GM21367 (cell line): ENCODE data around the gene NME3.
"Not testable (repeated sequence)": the region's sequence is repeated elsewhere in the genome, so short reads cannot be mapped to it uniquely, and the experiment has no call there.

Experiments
- ATAC-seq: cut with Tn5 transposase; IDR thresholded peaks from one replicate; pipeline ENCODE4 v1.9.1; 2021; ENCODE audit not compliant: unreplicated experiment

Gene NME3

GRCh38 chr16:1754204-1754603 lies 17.1 kb downstream of the NME3 start:
- ATAC-seq: no peak

GRCh38 chr16:1752853-1753252 lies 18.5 kb downstream of the NME3 start:
- ATAC-seq: no peak

- no peak for ATAC-seq
Observed at GRCh38 chr16:1751946-1752345, 19.4 kb downstream of the NME3 start.

GRCh38 chr16:1749152-1750117 lies 21.9 kb downstream of the NME3 start:
- no peak for ATAC-seq

- ATAC-seq: no peak
Observed at GRCh38 chr16:1747934-1748333, 23.4 kb downstream of the NME3 start.

GRCh38 chr16:1746693-1747195 lies 24.6 kb downstream of the NME3 start:
- no peak for ATAC-seq

GRCh38 chr16:1745900-1746692 lies 25.2 kb downstream of the NME3 start:
- no peak for ATAC-seq

GRCh38 chr16:1745181-1745899 lies 26.0 kb downstream of the NME3 start:
- no peak for ATAC-seq

GRCh38 chr16:1744338-1744840 lies 27.0 kb downstream of the NME3 start:
- no peak for ATAC-seq

GRCh38 chr16:1743376-1744337 lies 27.7 kb downstream of the NME3 start:
- no peak for ATAC-seq

GRCh38 chr16:1741553-1742165 lies 29.7 kb downstream of the NME3 start:
- no peak for ATAC-seq

- ATAC-seq: no peak
Observed at GRCh38 chr16:1740781-1741490, 30.4 kb downstream of the NME3 start.

- no peak for ATAC-seq
Observed at GRCh38 chr16:1740234-1740633, 31.1 kb downstream of the NME3 start.

GRCh38 chr16:1734816-1735215 lies 36.5 kb downstream of the NME3 start:
- no peak for ATAC-seq

GRCh38 chr16:1734123-1734522 lies 37.2 kb downstream of the NME3 start:
- no peak for ATAC-seq

GRCh38 chr16:1732551-1732987 lies 38.8 kb downstream of the NME3 start:
- not testable (repeated sequence) for ATAC-seq

- ATAC-seq: no peak
Observed at GRCh38 chr16:1732071-1732470, 39.3 kb downstream of the NME3 start.

- ATAC-seq: no peak
Observed at GRCh38 chr16:1731603-1732002, 39.7 kb downstream of the NME3 start.

GRCh38 chr16:1731073-1731472 lies 40.3 kb downstream of the NME3 start:
- ATAC-seq: no peak
